Cardiac fibroblast (primary cell): Measurements from ENCODE around the gene PPP2R5B.
A peak's percentile ranks its signal among the peaks of the same experiment; 100 is the strongest.

Experiments
- DNase-seq, 2 donors: peaks; one replicate each; pipeline versions ENCODE4 v3.0.0 to v3.0.0-alpha.2; 2010; ENCODE audit warnings: low read depth in 2 of 2
- H3K4me3 ChIP-seq, 2 donors: replicated peaks in 1 of 2; 1 replicate in 1 of 2; 2 replicates in 1 of 2; pipeline ENCODE4 v1.5.1; 2011; ENCODE audit warnings: low read depth in 2 of 2, low read length in 2 of 2, mild to moderate bottlenecking in 2 of 2, moderate library complexity in 1 of 2
- CTCF ChIP-seq: IDR thresholded peaks from one replicate; pipeline ENCODE4 v1.5.1; 2011; ENCODE audit warnings: low read depth, mild to moderate bottlenecking, low read length, inconsistent platforms

PPP2R5B gene

GRCh38 chr11:64933935-64934681 lies 9.6 kb downstream of the PPP2R5B start:
- no peak overlapping the region for H3K4me3 ChIP-seq
- no peak for DNase-seq

GRCh38 chr11:64934682-64935358 lies 10.3 kb downstream of the PPP2R5B start:
- H3K4me3 ChIP-seq = no peak overlapping the region
- no peak for TF ChIP-seq CTCF

More at GRCh38 chr11:64933935-64934681, 9.6 kb downstream of the PPP2R5B start:
- no peak for TF ChIP-seq CTCF

GRCh38 chr11:64935359-64936081 lies 11.0 kb downstream of the PPP2R5B start, which contains the start of gene GPHA2:
TSS of gene GPHA2 (minus strand) at chr11:64935893. CDS start at chr11:64935460, 433 bp downstream.
- H3K4me3 ChIP-seq = no peak within 1 kb of the TSS
- peak in 1 of 2 donors; percentile 36 for DNase-seq
- no peak for TF ChIP-seq CTCF

More at GRCh38 chr11:64934682-64935358, 10.3 kb downstream of the PPP2R5B start:
- no peak for DNase-seq

- TF ChIP-seq CTCF = no peak
- no peak for DNase-seq
- H3K4me3 ChIP-seq = no peak overlapping the region
Observed at GRCh38 chr11:64936539-64936938, 12.1 kb downstream of the PPP2R5B start.

GRCh38 chr11:64947208-64947814 lies 22.8 kb downstream of the PPP2R5B start:
- TF ChIP-seq CTCF = peak; percentile 10
- DNase-seq = peak; percentile 29 to 44
- H3K4me3 ChIP-seq = no peak overlapping the region

GRCh38 chr11:64951529-64951928 lies 27.0 kb downstream of the PPP2R5B start:
- H3K4me3 ChIP-seq = no peak overlapping the region

More at GRCh38 chr11:64951529-64951928, 27.0 kb downstream of the PPP2R5B start:
- TF ChIP-seq CTCF = no peak
- no peak for DNase-seq
